Nephron (organoid): ENCODE measurements around the gene DUSP5.
A peak's percentile ranks its signal among the peaks of the same experiment; 100 is the strongest.

ENCODE experiments used
- H3K27ac Mint-ChIP-seq, 3 experiments: 2 replicates each; pipeline ENCODE4 v1.8.0; 2020; ENCODE audit warnings: mixed read lengths in 3 of 3, mild to moderate bottlenecking in 2 of 3, moderate library complexity in 1 of 3
- H3K27me3 Mint-ChIP-seq: 2 replicates; pipeline ENCODE4 v1.8.0; 2021; ENCODE audit warnings: low read depth, mild to moderate bottlenecking, moderate library complexity, mixed read lengths
- H3K36me3 Mint-ChIP-seq: 2 replicates; pipeline ENCODE4 v1.8.0; 2020; ENCODE audit warnings: low read depth, mixed read lengths
- H3K4me1 Mint-ChIP-seq: 2 replicates; pipeline ENCODE4 v1.8.0; 2020; ENCODE audit warnings: mixed read lengths
- H3K4me3 Mint-ChIP-seq, 3 experiments: 2 replicates each; pipeline ENCODE4 v1.8.0; 2020; ENCODE audit warnings: mild to moderate bottlenecking in 3 of 3, mixed read lengths in 3 of 3, moderate library complexity in 2 of 3
- H3K9me3 Mint-ChIP-seq: 2 replicates; pipeline ENCODE4 v1.8.0; 2020; ENCODE audit warnings: mixed read lengths
- TF ChIP-seq, protein P1 (sequence below), 3 experiments: fragments of 200-600 bp; sonication (generic); IDR thresholded peaks; one replicate each; pipeline ENCODE4 v1.5.0; 2021; ENCODE audit warnings: antibody characterized with exemption in 3 of 3; ENCODE audit not compliant: unreplicated experiment in 3 of 3

The DUSP5 gene

DNA sequence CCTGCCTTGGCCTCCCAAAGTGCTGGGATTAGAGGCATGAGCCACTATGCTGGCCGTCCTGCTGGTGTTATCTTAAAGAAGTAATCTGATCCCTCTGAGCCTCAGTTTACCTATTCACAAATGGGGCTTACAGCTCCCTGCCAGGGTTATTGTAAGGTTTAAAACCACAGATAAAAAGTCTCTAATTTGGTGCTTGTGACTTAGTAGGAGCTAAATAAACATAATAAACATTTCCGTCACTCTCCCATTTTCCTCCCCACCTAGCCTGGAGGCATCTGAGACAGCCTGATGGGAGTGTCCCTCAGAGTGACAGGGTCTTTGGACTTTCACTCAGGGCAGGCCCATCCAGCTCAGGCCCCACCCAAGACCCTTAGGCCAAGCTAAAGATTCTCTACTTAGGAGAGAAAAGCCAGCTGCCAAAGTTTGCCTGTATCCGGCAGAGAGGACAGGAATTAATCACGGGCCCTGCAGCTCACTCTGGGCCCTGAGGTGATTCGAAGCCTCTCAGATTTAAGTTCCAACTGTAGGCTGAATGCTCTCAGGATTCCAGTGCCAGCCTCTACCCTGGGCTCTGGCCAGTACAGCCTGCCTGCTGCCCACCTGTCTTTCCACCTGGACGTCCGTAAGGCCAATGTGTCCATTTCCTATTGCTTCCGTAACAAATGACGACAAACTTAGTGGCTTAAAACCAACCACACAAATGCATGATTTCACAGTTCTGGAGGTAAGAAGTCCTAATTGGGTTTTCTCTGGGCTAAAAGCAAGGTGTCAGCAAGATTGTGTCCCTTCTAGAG lies 21.8 kb upstream of the DUSP5 start:
- H3K4me3 Mint-ChIP-seq: no peak overlapping the region
- H3K27ac Mint-ChIP-seq: peak overlapping the region in 2 of 3 experiments; percentile 83 to 84
- H3K27me3 Mint-ChIP-seq: peaks cover 5% of the 10 kb centered on the region
- H3K36me3 Mint-ChIP-seq: no peaks in the 10 kb centered on the region
- peaks cover 5% of the 10 kb centered on the region for H3K4me1 Mint-ChIP-seq
- TF ChIP-seq, protein P1, sequence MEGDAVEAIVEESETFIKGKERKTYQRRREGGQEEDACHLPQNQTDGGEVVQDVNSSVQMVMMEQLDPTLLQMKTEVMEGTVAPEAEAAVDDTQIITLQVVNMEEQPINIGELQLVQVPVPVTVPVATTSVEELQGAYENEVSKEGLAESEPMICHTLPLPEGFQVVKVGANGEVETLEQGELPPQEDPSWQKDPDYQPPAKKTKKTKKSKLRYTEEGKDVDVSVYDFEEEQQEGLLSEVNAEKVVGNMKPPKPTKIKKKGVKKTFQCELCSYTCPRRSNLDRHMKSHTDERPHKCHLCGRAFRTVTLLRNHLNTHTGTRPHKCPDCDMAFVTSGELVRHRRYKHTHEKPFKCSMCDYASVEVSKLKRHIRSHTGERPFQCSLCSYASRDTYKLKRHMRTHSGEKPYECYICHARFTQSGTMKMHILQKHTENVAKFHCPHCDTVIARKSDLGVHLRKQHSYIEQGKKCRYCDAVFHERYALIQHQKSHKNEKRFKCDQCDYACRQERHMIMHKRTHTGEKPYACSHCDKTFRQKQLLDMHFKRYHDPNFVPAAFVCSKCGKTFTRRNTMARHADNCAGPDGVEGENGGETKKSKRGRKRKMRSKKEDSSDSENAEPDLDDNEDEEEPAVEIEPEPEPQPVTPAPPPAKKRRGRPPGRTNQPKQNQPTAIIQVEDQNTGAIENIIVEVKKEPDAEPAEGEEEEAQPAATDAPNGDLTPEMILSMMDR (IDR thresholded peaks at IDR 0.05; ENCODE audit: unreplicated experiment in 3 of 3): no peak
- H3K9me3 Mint-ChIP-seq: no peaks in the 10 kb centered on the region

DNA sequence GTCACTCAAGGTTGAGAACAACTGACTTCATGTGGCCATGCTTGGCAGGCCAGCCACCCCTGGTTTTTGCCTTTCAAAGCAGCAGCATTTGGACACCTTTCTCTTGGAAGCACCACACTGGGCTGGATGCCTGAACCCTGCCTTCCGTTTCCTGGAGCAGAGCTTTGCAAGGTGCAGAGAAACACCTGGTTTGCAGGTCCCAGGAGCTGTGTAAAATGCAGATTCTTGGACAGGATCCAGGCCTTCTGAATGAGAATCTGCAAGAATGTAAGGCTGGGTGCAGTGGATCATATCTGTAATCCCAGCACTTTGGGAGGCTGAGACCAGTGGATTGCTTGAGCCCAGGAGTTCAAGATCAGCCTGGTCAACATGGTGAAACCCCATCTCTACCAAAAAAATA lies 18.0 kb upstream of the DUSP5 start:
- H3K9me3 Mint-ChIP-seq: no peaks in the 10 kb centered on the region
- no peaks in the 10 kb centered on the region for H3K36me3 Mint-ChIP-seq
- TF ChIP-seq, protein P1 (IDR thresholded peaks at IDR 0.05; ENCODE audit: unreplicated experiment in 3 of 3): no peak
- H3K4me1 Mint-ChIP-seq: no peaks in the 10 kb centered on the region
- no peak overlapping the region for H3K27ac Mint-ChIP-seq
- no peak overlapping the region for H3K4me3 Mint-ChIP-seq
- H3K27me3 Mint-ChIP-seq: peaks cover 9% of the 10 kb centered on the region

- TF ChIP-seq, protein P1 (IDR thresholded peaks at IDR 0.05; ENCODE audit: unreplicated experiment in 3 of 3): no peak
- Mint-ChIP-seq H3K27me3 (peaks cover 5% of the 10 kb centered on the region), H3K9me3 (no peaks in the 10 kb centered on the region), H3K4me3 (no peak overlapping the region), H3K36me3 (no peaks in the 10 kb centered on the region), H3K27ac (no peak overlapping the region), H3K4me1 (no peaks in the 10 kb centered on the region)
Measured at GRCh38 chr10:110480387-110480786, 17.3 kb upstream of the DUSP5 start.

DNA sequence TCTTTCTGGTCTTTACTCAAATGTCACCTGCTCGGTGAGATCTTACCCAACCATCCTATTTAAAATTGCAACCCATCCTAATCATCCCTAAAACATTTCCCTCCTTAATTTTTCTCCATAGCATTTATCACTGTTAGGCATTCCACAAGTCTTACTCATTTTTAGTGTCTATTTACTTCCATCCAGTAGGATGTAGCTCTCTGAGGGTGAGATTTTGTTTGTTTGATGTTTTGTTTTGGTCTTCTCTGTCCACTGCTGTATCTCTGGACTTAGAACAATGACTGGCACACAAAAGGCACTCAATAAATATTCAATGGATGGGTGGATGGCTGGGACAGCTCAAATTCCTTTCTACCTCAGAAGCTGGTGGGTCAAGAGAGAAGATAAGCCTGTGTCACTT lies 15.8 kb upstream of the DUSP5 start:
- peaks cover 7% of the 10 kb centered on the region for H3K4me1 Mint-ChIP-seq
- H3K36me3 Mint-ChIP-seq: no peaks in the 10 kb centered on the region
- peaks cover 8% of the 10 kb centered on the region for H3K27me3 Mint-ChIP-seq
- no peak overlapping the region for H3K27ac Mint-ChIP-seq
- H3K9me3 Mint-ChIP-seq: no peaks in the 10 kb centered on the region
- TF ChIP-seq, protein P1 (IDR thresholded peaks at IDR 0.05; ENCODE audit: unreplicated experiment in 3 of 3): no peak
- no peak overlapping the region for H3K4me3 Mint-ChIP-seq

- H3K27ac Mint-ChIP-seq: no peak overlapping the region
- H3K27me3 Mint-ChIP-seq: peaks cover 13% of the 10 kb centered on the region
- TF ChIP-seq, protein P1 (IDR thresholded peaks at IDR 0.05; ENCODE audit: unreplicated experiment in 3 of 3): no peak
- no peak overlapping the region for H3K4me3 Mint-ChIP-seq
- H3K4me1 Mint-ChIP-seq: peaks cover 16% of the 10 kb centered on the region
- H3K9me3 Mint-ChIP-seq: no peaks in the 10 kb centered on the region
- no peaks in the 10 kb centered on the region for H3K36me3 Mint-ChIP-seq
Measured at GRCh38 chr10:110483633-110484032, 14.1 kb upstream of the DUSP5 start.

GRCh38 chr10:110485541-110485940 lies 12.2 kb upstream of the DUSP5 start:
- Mint-ChIP-seq H3K4me1 (peaks cover 23% of the 10 kb centered on the region), H3K27me3 (peaks cover 19% of the 10 kb centered on the region), H3K27ac (no peak overlapping the region), H3K9me3 (no peaks in the 10 kb centered on the region), H3K4me3 (no peak overlapping the region), H3K36me3 (no peaks in the 10 kb centered on the region)
- TF ChIP-seq, protein P1 (IDR thresholded peaks at IDR 0.05; ENCODE audit: unreplicated experiment in 3 of 3): no peak
